Inflammatory macrophage (primary cell): ENCODE results near the gene SLC27A4.
A peak's percentile ranks its signal among the peaks of the same experiment; 100 is the strongest.

Source experiments
- DNase-seq, 2 donors: peaks; one replicate each; pipeline ENCODE4 v3.0.0-alpha.2; 2020 to 2022
- total RNA-seq, 18 experiments: gene quantifications; one replicate each; lab custom pipeline; 2026; ENCODE audit warnings: mixed read lengths in 6 of 18, inconsistent platforms in 2 of 18; lab: John Stamatoyannopoulos, UW

The SLC27A4 gene
- 13.9 to 76.7 (median 44.0) reads per million in 18 experiments for total RNA-seq

DNA sequence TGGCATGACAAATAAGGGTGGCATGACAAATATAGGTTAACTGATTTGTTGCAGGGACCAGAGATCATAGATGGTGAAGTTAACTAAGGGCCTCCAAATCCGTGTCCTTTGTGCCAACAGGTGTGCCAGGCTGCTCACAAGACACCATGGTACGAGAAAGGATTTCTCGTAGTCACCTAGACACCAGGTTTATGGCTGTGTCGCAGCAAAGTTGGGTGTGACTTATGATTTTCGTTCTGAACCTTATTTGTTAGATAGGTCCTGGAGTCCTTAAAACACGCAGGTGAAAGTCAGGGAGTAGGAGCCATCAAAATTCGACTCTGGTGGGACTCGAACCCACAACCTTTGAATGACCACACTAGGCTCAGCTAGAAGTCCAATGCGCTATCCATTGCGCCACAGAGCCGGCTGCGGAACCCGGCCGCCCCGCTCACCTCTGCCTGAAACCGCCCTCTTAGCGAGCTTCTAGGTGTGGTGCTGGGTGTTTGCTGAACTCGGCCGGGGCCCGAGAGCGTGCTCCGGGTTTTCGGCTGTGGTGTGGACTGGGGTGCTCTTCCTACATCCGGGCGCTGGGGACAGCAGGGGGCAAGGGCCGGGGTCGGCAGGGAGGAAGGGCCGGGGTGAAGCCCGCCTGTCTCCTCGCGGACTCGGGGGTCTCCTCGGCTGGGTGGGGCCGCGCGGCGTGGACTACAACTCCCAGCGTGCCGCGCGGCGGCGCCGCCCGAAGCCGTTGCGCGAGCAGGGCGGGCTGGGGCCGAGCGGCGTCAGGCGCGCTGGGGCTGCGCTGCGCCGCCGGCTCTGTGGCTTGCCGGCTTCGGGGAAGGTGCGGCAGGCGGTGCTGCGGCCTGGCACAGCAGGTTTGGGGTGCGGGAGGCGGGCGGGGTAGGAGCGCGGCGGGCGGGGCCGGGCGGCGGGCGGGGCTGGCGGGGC lies at the start of gene SLC27A4:
Gene SLC27A4 (plus strand): TSS at position 767 of the 930 bp plus-strand sequence. CDS start 2,606 bp downstream, outside the sequence.
- peak; percentile 66 to 86 for DNase-seq

DNA sequence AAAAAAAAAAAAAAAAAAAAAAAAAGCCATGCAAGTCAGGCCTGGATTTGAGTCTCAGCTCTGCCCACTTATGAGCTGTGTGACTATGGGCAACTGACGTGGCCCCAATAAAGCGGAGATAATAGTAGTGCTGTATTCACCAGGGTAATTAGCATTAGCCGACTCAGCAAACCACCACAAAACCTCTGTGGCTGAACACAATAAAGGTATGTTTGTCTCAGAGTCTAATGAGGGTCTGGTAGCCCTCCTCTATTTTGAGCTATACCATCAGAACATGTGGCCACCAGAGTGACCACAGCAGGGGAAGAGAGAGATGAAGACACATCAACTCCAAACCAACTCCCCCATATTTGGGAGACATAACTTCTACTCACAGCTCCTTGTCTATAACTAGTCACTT lies 48.3 kb upstream of the SLC27A4 start:
- no peak for DNase-seq

- no peak for DNase-seq
Measured at GRCh38 chr9:128293091-128293490, 47.2 kb upstream of the SLC27A4 start.

DNA sequence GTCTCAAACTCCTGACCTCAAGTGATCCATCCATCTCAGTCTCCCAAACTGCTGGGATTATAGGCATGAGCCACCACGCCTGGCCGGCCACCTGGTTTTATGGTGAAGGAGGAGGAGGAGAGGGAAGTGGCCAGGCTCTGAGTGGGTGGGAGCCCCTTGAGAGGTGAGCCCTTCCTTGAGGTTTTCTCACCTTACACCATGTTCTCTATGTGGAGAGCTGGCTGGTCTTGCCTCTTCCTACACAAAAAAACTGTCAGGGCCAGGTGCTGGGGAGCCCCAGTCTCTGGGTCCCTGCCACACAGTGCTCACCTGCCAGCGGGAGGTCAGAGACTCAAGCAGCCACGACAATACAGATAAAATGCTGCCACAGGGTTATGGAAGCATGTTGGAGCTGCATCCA lies 46.2 kb upstream of the SLC27A4 start:
- no peak for DNase-seq

GRCh38 chr9:128296340-128297220 lies 43.7 kb upstream of the SLC27A4 start:
- no peak for DNase-seq

GRCh38 chr9:128297221-128297773 lies 43.0 kb upstream of the SLC27A4 start:
- no peak for DNase-seq

DNA sequence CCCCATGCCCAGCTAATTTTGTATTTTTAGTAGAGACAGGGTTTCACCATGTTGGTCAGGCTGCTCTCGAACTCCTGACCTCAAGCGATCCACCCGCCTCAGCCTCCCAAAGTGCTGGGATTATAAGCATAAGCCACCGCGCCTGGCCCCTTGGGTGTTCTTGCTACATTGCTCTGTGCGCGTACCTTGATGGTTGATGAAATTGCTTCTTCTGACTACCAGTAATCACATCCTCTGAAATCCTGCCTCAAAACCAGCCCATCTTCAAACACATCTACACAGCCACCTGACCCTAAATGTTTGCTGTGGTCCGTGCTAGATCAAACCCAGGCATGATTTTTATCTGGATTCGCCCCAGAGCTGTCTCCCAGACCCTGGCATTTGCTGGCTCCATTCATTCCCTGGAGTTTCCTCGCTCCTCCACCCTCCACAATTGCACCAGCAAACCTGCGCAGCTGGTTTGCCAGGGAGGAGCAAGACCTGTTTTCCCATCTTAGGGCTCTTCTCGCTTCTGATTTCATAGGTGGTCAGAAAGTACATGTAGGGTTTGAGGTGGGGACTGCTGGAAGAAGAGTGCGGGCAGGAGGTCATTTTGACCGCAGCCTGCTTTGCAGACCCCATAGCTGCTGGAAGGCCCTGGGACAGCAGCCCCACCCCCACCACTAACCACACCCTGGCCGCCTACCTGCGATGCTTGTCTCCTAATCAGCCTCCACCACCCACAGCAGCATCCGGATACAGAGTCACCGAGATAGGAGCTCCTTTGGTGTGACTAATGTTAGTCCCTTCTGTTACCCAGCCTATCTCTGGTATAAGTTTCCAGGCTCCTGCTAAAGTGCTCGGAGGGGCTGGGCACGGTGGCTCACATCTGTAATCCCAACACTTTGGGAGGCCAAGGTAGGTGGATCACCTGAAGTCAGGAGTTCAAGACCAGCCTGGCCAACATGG lies 41.5 kb upstream of the SLC27A4 start:
- DNase-seq, result no peak

- no peak for DNase-seq
Measured at GRCh38 chr9:128304136-128304970, 36.0 kb upstream of the SLC27A4 start.

- no peak for DNase-seq
Measured at GRCh38 chr9:128304971-128305288, 35.4 kb upstream of the SLC27A4 start.

DNA sequence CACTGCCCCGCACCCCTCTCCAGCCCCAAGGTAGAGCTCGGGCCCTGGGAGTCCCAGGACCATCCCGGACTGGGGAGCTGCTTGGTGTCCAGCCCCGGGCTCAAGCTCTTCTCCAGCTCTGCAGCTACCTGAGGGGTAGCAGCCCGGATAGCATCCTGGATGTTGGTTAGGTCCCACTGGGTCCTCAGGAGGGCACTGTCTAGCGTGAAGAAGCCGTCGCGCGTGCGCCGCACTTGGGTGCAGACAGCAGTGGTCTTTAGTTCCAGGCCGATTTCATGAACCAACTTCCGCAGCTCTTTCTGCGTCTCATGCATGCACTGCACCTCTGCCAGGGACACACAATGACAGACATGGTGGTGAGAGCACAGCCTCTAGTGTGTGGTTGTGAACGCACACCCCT lies 30.8 kb upstream of the SLC27A4 start:
- no peak for DNase-seq

DNA sequence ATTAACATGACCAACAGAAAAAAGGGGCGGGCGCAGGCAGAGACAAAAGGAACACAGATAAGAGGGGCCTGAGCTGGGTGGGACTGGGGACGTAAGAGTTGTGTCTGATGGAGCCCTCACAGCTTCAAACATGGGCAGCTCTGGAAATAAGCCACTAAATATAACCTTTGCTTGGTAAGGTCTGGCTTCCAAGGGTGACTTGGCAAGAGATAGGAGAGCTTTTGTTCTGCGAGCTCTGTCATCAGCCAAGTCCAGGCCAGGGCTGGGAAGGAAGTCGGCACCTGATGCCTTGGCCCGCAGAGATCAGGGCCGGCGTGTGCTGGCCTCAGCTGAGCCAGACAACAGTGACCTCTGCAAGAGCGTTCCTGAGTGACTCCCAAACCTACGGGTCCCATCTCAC lies 29.9 kb upstream of the SLC27A4 start:
- DNase-seq, result no peak

DNA sequence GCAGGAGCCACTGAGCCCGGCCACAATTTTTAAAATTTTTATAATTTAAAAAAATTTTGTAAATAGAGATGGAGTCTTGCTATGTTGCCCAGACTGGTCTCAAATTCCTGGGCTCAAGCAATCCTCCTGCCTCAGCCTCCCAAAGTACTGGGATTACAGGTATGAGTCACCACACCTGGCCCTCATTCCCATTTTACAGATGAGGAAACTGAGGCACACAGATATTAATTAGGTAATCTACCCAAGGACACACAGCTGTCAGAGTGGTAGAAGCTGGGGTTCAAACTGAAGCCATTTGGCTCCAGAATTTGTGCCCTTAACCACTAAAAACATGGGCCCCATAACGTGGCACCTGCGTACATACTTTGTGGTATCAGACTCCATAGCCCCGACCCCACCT lies 25.6 kb upstream of the SLC27A4 start:
- no peak for DNase-seq

DNA sequence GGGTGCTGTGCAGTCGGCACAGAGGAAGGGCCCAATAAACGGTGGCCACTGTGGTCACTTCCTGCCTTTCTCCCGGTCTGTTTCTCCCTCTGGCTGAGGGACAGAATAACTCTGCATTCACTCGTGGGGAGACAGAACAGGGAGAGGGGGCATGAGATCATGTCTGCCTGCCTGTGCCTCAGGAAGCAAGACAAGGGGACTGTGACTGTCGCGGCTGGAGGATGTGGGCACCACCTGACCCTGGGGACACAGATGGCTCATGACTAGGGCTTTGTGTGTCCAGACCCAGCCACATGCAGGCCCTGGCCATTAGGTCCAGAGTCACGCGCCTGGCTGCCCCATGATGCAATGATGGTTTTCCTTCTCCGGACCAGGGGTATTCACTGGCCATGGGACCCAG lies 23.9 kb upstream of the SLC27A4 start:
- DNase-seq, result no peak

GRCh38 chr9:128317629-128318028 lies 22.7 kb upstream of the SLC27A4 start:
- no peak for DNase-seq

GRCh38 chr9:128321343-128321742 lies 19.0 kb upstream of the SLC27A4 start:
- no peak for DNase-seq

DNA sequence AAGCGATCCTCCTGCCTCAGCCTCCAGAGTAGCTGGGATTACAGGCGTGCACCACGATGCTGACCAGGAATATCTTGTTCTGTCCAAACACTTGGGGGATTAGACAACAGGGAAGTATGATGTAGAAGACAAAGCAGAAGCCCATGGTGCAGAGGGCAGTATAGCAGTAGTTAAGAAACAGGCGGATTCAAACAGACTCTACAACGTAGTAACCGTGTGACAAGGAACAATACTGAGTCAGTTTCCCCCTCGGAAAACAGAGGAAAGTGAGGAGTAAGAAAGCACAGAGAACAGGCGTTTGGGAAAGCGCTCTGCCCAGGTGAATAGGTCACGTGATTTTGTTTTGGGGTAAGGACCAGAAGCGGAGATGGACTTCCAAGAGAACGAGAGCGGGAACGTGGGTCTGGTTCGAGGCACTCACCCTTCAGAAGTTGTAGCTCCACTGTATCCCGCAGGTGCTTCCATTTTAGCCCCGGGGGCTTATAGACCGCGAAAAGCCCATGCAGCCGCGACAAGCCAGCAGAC lies 18.4 kb upstream of the SLC27A4 start:
- no peak for DNase-seq

GRCh38 chr9:128322404-128323211 lies 17.7 kb upstream of the SLC27A4 start, which contains the start of the genes COQ4 and TRUB2:
Gene COQ4 (plus strand): TSS chr9:128322839. CDS start chr9:128322859, 20 bp downstream.
Gene TRUB2 (minus strand): TSS chr9:128322447. CDS start chr9:128322408, 39 bp downstream.
- peak; percentile 94 for DNase-seq

DNA sequence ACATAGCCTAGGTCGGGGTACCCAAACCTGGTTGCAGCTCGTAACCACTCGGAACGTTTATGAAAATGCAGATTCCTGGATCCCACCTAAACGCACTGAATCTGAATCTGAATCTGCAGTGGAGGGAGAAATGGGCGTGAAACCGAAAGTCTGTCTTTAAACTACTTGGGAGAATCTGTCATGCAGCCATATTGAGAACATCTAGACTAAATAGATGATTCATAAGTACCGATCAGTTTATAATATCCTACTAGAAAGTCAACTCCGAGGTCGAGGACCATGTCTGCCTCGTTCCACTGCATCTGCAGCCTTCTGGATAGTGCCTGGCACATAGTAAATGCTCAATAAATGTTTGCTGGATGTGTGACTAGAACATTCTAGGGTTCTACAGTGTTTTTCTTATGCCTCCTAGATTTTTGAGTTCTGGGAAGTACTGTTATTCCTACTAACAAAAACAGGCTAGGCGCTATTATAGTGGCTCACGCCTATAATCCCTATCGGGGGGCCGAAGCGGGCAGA lies 17.1 kb upstream of the SLC27A4 start:
- DNase-seq, result no peak

- peak; percentile 14 to 52 for DNase-seq
Measured at GRCh38 chr9:128323791-128324190, 16.5 kb upstream of the SLC27A4 start.
